SHP77 (cell line): ENCODE data around the gene XPNPEP3.

Experiments
- DNase-seq, 2 experiments: peaks; one replicate each; lab custom pipeline; 2025; lab: John Stamatoyannopoulos, UW

Gene XPNPEP3

GRCh38 chr22:40939202-40939601 lies 82.3 kb downstream of the XPNPEP3 start:
- DNase-seq = no peak

- DNase-seq = peak; percentile 96 to 97
Measured at GRCh38 chr22:40950962-40951794, 94.2 kb downstream of the XPNPEP3 start, which contains the start of gene RBX1. Gene RBX1, plus strand, starts transcription at chr22:40951378. Its CDS starts 21 bp downstream, at chr22:40951399.

- DNase-seq = no peak
Measured at GRCh38 chr22:40951795-40952605, 95.1 kb downstream of the XPNPEP3 start.

- DNase-seq = no peak
Measured at GRCh38 chr22:40953471-40953870, 96.5 kb downstream of the XPNPEP3 start.

GRCh38 chr22:40954113-40954512 lies 97.2 kb downstream of the XPNPEP3 start:
- no peak for DNase-seq

GRCh38 chr22:40955571-40955970 lies 98.6 kb downstream of the XPNPEP3 start:
- no peak for DNase-seq

- no peak for DNase-seq
Measured at GRCh38 chr22:40957601-40958000, 100.7 kb downstream of the XPNPEP3 start.

GRCh38 chr22:40958299-40958698 lies 101.4 kb downstream of the XPNPEP3 start:
- DNase-seq = no peak

- DNase-seq = no peak
Measured at GRCh38 chr22:40960145-40960544, 103.2 kb downstream of the XPNPEP3 start.

- no peak for DNase-seq
Measured at GRCh38 chr22:40965936-40966725, 109.2 kb downstream of the XPNPEP3 start.

GRCh38 chr22:40966726-40967085 lies 109.8 kb downstream of the XPNPEP3 start:
- DNase-seq = no peak

GRCh38 chr22:40967111-40967760 lies 110.3 kb downstream of the XPNPEP3 start:
- DNase-seq = no peak

GRCh38 chr22:40972587-40972986 lies 115.6 kb downstream of the XPNPEP3 start:
- DNase-seq = no peak

GRCh38 chr22:40973144-40973543 lies 116.2 kb downstream of the XPNPEP3 start:
- DNase-seq = no peak

GRCh38 chr22:40975366-40975765 lies 118.4 kb downstream of the XPNPEP3 start:
- no peak for DNase-seq

- no peak for DNase-seq
Measured at GRCh38 chr22:40976866-40977700, 120.1 kb downstream of the XPNPEP3 start.

- no peak for DNase-seq
Measured at GRCh38 chr22:40979198-40979597, 122.2 kb downstream of the XPNPEP3 start.

- DNase-seq = no peak
Measured at GRCh38 chr22:40979871-40980270, 122.9 kb downstream of the XPNPEP3 start.
